GM12864 (cell line): Measurements from ENCODE around the gene ZNG1B.
"Not testable (repeated sequence)": the region's sequence is repeated elsewhere in the genome, so short reads cannot be mapped to it uniquely, and the experiment has no call there.

ENCODE experiments used
- DNase-seq: peaks from one replicate; pipeline ENCODE4 v3.0.0-alpha.2; 2011; ENCODE audit warnings: low read depth
- H3K4me3 ChIP-seq: 2 replicates; pipeline ENCODE4 v1.5.1; 2011; ENCODE audit warnings: mild to moderate bottlenecking, low read depth, low read length, control low read depth

ZNG1B gene

GRCh38 chr2:113498365-113498764, 60.9 kb downstream of the ZNG1B start, which contains the start of gene FOXD4L1:
FOXD4L1 (plus strand) TSS chr2:113498665; CDS start chr2:113499257, 592 bp downstream.
- DNase-seq, H3K4me3 ChIP-seq: not testable (repeated sequence)

- DNase-seq, H3K4me3 ChIP-seq: not testable (repeated sequence)
Observed at GRCh38 chr2:113499019-113499885, 61.8 kb downstream of the ZNG1B start.

GRCh38 chr2:113499886-113500722, 62.6 kb downstream of the ZNG1B start:
- DNase-seq, H3K4me3 ChIP-seq: not testable (repeated sequence)

- not testable (repeated sequence) for DNase-seq, H3K4me3 ChIP-seq
Observed at GRCh38 chr2:113500723-113501038, 63.2 kb downstream of the ZNG1B start.

- peak overlapping the region; percentile 45 for H3K4me3 ChIP-seq
- DNase-seq = not testable (repeated sequence)
Observed at GRCh38 chr2:113502216-113503093, 65.0 kb downstream of the ZNG1B start.

GRCh38 chr2:113503094-113504042, 65.9 kb downstream of the ZNG1B start:
- not testable (repeated sequence) for DNase-seq
- H3K4me3 ChIP-seq = peak overlapping the region; percentile 45

GRCh38 chr2:113504081-113504480, 66.6 kb downstream of the ZNG1B start:
- not testable (repeated sequence) for DNase-seq

GRCh38 chr2:113507394-113508140, 70.1 kb downstream of the ZNG1B start:
- not testable (repeated sequence) for DNase-seq, H3K4me3 ChIP-seq

More at GRCh38 chr2:113504081-113504480, 66.6 kb downstream of the ZNG1B start:
- H3K4me3 ChIP-seq = not testable (repeated sequence)

- H3K4me3 ChIP-seq, DNase-seq: not testable (repeated sequence)
Observed at GRCh38 chr2:113508187-113508586, 70.7 kb downstream of the ZNG1B start.

GRCh38 chr2:113510913-113511312, 73.4 kb downstream of the ZNG1B start:
- not testable (repeated sequence) for H3K4me3 ChIP-seq, DNase-seq

GRCh38 chr2:113511859-113512258, 74.4 kb downstream of the ZNG1B start:
- DNase-seq, H3K4me3 ChIP-seq: not testable (repeated sequence)

- DNase-seq, H3K4me3 ChIP-seq: not testable (repeated sequence)
Observed at GRCh38 chr2:113515457-113515856, 78.0 kb downstream of the ZNG1B start.

GRCh38 chr2:113515995-113516394, 78.5 kb downstream of the ZNG1B start:
- DNase-seq, H3K4me3 ChIP-seq: not testable (repeated sequence)

GRCh38 chr2:113517025-113517424, 79.5 kb downstream of the ZNG1B start:
- not testable (repeated sequence) for DNase-seq, H3K4me3 ChIP-seq

GRCh38 chr2:113520837-113521236, 83.3 kb downstream of the ZNG1B start:
- DNase-seq, H3K4me3 ChIP-seq: not testable (repeated sequence)

- not testable (repeated sequence) for DNase-seq, H3K4me3 ChIP-seq
Observed at GRCh38 chr2:113521492-113521891, 84.0 kb downstream of the ZNG1B start.

- H3K4me3 ChIP-seq, DNase-seq: not testable (repeated sequence)
Observed at GRCh38 chr2:113524986-113525385, 87.5 kb downstream of the ZNG1B start.
